GM19372 (cell line): ENCODE results near the gene MATN4.

ENCODE experiments used
- ATAC-seq: cut with Tn5 transposase; IDR thresholded peaks from one replicate; pipeline ENCODE4 v1.9.1; 2021; ENCODE audit warnings: mild to moderate bottlenecking, low read depth, moderate library complexity; ENCODE audit not compliant: unreplicated experiment

The MATN4 gene

DNA sequence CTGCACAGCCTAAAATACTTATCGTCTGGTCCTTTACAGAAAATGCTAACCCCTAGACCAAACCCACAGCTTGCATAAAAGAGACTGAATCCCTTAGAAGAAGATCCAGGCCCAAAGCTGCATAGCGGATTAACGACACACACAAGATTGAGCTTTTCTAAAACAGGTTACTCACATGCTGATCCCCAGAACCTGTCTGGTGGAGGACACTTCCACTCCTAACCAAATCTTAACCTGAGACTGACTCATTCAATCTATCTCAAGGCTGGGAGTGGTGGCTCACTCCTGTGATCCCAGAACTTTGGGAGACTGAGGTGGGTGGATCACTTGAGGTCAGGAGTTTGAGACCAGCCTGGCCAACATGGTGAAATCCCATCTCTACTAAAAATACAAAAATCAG lies 50.9 kb downstream of the MATN4 start:
- no peak for ATAC-seq

DNA sequence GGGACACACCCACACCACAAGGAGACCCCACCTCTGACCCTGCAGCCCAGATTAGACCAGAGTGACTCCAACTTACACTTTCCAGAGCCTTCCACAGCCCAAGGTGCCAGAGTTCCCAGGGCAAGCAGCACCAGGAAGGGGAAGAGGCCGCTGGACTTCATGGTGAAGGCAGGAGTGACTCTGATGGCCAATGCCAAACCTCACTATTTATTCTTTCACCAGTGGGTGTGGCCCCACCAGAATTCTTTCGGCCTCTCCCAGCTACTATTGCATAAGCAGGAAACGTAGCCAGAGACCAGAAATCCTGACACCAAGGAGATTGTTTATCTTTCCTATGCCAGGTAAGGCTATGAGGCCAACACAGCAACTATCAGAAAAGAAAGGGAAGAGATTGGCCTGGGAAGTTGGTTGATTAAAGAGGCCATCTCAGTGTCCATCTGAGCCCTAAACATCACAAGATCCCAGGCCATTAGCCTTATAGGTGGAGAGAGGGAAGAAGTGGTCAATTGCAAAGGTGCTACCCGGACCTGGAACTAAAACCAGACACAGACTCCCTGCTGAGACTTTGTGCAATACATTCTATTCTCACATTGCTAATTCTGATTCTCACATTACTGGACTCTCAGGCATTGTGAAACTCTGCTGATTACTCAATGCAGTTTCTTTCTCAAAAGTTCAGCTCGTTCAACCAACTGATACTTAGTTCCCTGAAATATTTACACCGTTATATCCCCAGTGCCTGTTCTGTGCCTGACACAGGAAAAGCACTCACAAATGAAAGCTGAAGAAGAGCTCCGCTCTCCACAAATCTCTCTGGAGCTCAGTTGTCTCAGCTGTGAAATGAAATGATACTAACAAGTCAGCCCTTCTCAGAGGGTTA lies 53.5 kb downstream of the MATN4 start, which contains the start of gene SLPI:
SLPI (minus strand) TSS at position 182 of the 880 bp plus-strand sequence; CDS start at position 161, 21 bp downstream.
- ATAC-seq = no peak

DNA sequence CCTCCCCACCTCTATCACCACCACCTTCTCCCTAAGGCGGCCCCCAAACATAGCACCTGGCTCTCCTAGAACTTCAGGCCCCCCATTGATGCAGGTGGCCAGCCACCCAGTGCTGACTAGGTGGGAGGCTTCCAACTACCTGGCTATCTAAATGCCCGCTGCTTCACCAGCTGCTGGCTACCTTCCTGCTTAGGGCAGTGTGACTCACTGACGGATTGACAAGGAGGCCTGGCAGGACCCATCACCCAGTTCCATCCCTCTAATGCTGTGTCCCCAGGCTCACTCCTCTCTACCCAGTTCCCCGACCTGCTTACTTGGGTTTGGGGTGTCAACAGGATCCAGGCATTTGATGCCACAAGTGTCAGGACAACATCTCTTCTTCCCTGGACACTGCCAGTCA lies 54.8 kb downstream of the MATN4 start:
- no peak for ATAC-seq

DNA sequence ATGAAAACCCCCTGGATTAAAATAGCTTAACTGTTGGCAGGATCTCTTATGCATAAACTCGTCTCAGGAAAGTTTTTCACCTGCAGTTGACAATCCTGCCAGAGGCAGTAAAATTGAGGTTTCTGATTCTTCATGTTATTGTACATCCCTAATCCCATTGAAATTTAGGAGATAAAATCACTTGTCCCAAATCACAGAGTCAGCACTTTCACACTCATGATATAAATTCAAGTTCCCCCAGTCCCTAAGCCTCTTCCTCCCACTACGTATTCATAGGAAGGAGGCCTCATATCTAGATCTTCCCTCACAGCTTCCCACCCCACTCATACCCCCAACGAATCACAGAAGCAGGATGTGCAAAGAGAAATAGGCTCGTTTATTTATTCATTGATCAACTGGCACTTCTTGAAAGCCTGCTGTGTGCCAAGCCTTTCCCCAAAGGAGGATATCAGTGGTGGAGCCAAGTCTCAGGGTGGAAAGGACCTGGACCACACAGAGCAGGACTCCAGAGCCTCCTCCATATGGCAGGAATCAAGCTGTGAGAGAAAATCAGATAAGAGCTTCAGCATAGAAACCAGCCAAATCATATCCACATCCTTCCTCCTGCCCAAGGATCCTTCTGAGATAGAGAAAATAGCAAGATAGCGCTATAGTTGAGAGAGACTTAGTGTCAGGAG lies 56.1 kb downstream of the MATN4 start:
- ATAC-seq = no peak

DNA sequence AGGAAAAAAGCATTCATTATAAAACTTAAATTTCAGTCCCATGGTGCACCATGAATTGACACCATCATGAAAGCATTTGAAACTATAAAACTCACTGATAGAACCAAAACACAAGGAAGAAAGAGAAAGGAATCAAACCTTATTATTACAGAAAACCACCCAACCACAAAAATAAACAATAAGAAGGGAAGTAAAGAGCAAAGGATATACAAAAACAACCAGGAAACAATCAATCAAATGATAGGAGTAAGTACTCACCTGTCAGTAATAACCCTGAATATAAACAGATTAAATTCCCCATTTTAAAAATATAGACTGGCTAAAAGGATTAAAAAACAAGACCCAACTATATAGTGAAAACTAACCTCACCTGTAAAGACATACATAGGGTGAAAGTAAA lies 59.5 kb downstream of the MATN4 start:
- ATAC-seq = no peak

DNA sequence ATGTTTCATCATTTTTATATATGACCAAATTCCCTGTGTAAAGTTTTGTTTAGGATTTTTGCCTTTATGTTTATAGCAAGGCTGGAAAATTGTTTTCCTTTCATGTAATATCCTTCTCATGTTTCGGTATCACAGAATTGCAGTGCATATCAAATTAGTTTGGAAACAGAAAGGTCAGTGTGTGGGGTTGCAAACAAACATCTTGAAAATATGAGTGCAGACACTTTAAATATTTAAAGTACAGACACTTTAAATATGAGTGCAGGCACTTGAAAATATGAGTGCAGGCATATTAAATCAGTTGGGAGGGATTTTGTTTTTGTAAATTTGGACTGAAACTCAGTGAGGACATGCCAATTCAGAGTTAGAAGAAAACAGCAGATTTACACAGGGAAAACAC lies 60.2 kb downstream of the MATN4 start:
- no peak for ATAC-seq

DNA sequence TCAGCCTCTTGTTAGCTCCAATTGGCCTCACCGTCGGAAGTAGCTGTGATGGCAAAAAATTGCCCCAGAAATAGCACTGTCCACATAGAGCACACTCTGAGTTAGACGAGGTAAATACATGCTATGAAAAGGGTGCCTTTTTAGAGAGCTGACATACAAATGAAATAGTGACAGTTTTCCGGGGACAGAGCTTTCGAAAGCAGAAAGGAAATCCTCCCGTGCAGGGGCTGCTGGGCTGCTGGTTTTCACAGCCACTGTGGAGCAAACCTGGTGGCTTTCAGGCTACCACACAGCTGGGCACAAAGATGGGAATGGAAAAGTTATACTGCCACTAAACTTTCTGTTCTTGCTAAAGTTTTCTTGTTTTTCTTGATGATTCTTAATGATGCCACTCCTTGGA lies 62.0 kb downstream of the MATN4 start:
- ATAC-seq = no peak
